Left lung (tissue), 10 donors: ENCODE results near the gene ZNF714. TPM values are rescaled to one million over a fixed set of nuclear protein-coding genes. Genes with fewer than 3 reads are reported as not detected.

ENCODE experiments used
- ATAC-seq: fragments of 200-7000 bp; cut with Tn5 transposase; one replicate; pipeline ENCODE4 v1.9.1; 2020; ENCODE audit warnings: moderate library complexity
- DNase-seq, 4 donors: peaks; one replicate each; pipeline ENCODE4 v3.0.0-alpha.2; 2013 to 2020
- H3K27ac ChIP-seq, 2 donors: fragments of 200-600 bp; sonication (generic) in 1 of 2; one replicate each; pipeline versions ENCODE4 v1.5.0 to v1.8.0; 2020 to 2021
- H3K27me3 ChIP-seq, 2 donors: fragments of 200-600 bp; sonication (generic) in 1 of 2; one replicate each; pipeline versions ENCODE4 v1.5.0 to v1.8.0; 2020 to 2021
- H3K36me3 ChIP-seq, 2 donors: fragments of 200-600 bp; sonication (generic) in 1 of 2; one replicate each; pipeline versions ENCODE4 v1.5.0 to v1.8.0; 2020 to 2021
- H3K4me1 ChIP-seq, 2 donors: fragments of 200-600 bp; one replicate each; pipeline ENCODE4 v1.8.0; 2021
- H3K4me3 ChIP-seq, 2 donors: fragments of 200-600 bp; sonication (generic) in 1 of 2; one replicate each; pipeline versions ENCODE4 v1.5.0 to v1.8.0; 2020 to 2021; ENCODE audit warnings: mild to moderate bottlenecking in 1 of 2
- H3K9me3 ChIP-seq, 2 donors: fragments of 200-600 bp; sonication (generic) in 1 of 2; one replicate each; pipeline versions ENCODE4 v1.5.0 to v1.8.0; 2020 to 2021
- CTCF ChIP-seq, 2 donors: fragments of 200-600 bp; sonication (generic) in 1 of 2; IDR thresholded peaks; one replicate each; pipeline versions ENCODE4 v1.5.0 to v1.8.0; 2021; ENCODE audit warnings: antibody characterized with exemption in 2 of 2
- intact Hi-C, 2 donors: fragments of 100-400 bp; cut with DNase I; formaldehyde crosslinking; loops; one replicate each; pipeline versions ENCODE4 v1.11.2 to v1.14.2; 2022
- polyA plus RNA-seq, 6 donors: library from polyadenylated mRNA; unstranded; fragments of 120-200 nt; gene quantifications; one replicate each; pipeline ENCODE4 v1.2.1, GENCODE V29; 2013; ENCODE audit not compliant: insufficient read length in 6 of 6
- total RNA-seq, 2 donors: library from RNA; stranded (reverse); fragmentation: NEBNext Ultra II Directional; extraction: Animal tissue kit (Norgen Biotek cat#: 25700); gene quantifications; one replicate each; pipeline ENCODE4 v1.2.1, GENCODE V29; 2021
- donor health status: DM: no; HTN: yes; CAD: no.
- donor health status: DM: no; HTN: no; CAD: no.

Gene ZNF714
- total and polyA plus RNA-seq, 8 donors: 13.2 to 30.7 (median 16.3) TPM

DNA sequence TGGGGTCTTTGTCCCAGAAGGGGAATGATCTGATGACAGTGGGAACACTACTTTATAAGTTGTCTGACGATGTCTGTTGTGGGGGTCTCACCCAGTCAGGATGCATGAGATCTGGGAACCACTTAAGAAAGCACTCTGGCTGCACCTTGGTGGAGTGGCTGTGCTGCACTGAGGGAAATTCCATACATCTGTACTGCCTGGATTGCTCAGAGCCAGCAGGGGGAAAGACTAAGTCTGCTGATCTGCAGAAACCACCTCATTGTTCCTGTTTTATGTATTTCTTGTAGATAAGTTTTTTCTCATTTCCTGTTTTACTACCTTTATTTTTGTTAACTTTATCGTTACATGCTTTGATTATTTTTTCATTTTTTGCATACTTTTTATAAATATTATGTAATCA lies 34.3 kb upstream of the ZNF714 start:
- H3K9me3 ChIP-seq: peaks cover 0 to 86% of the 10 kb centered on the region in 2 donors

GRCh38 chr19:21052902-21053301 lies 29.1 kb upstream of the ZNF714 start:
- peaks cover 0 to 86% of the 10 kb centered on the region in 2 donors for H3K9me3 ChIP-seq

More for the DNA sequence above, 34.3 kb upstream of the ZNF714 start:
- intact Hi-C loops: no loop called here
- DNase-seq (no peak), ATAC-seq (no peak)
- peaks cover 0 to 93% of the 10 kb centered on the region in 2 donors for H3K36me3 ChIP-seq
- no peak overlapping the region for H3K4me3 ChIP-seq
- TF ChIP-seq CTCF (IDR thresholded peaks at IDR 0.05): no peak
- no peak overlapping the region for H3K27ac ChIP-seq
- no peaks in the 10 kb centered on the region for H3K27me3 ChIP-seq
- no peaks in the 10 kb centered on the region for H3K4me1 ChIP-seq

DNA sequence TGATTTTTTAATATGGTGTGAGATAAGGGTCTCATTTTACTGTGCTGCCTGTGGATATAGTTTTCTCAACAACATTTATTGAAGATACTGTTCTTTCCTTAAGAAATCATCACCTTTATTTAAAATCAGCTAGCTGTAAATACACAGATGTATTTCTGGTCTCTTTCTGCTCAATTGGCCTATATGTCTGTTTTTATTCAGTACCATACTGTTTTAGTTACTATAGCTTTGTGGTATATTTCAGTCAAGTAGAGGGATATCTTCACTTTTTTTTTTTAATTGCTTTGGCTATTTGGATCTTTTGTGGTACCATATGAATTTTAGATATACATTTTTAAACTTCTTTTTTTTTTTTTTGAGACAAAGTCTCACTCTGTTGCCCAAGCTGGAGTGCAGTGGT lies 16.7 kb upstream of the ZNF714 start:
- H3K27ac ChIP-seq: no peak overlapping the region
- DNase-seq (no peak), ATAC-seq (no peak)
- no peaks in the 10 kb centered on the region for H3K4me1 ChIP-seq
- peaks cover 0 to 61% of the 10 kb centered on the region in 2 donors for H3K36me3 ChIP-seq
- H3K27me3 ChIP-seq: no peaks in the 10 kb centered on the region
- no peak for TF ChIP-seq CTCF (IDR thresholded peaks at IDR 0.05)
- H3K9me3 ChIP-seq: peaks cover 0 to 57% of the 10 kb centered on the region in 2 donors
- no peak overlapping the region for H3K4me3 ChIP-seq
- intact Hi-C loops: no loop called here

More at GRCh38 chr19:21052902-21053301, 29.1 kb upstream of the ZNF714 start:
- ATAC-seq (no peak), DNase-seq (no peak)
- no peak overlapping the region for H3K4me3 ChIP-seq
- H3K4me1 ChIP-seq: no peaks in the 10 kb centered on the region
- intact Hi-C loops: no loop called here
- no peak overlapping the region for H3K27ac ChIP-seq
- H3K36me3 ChIP-seq: peaks cover 0 to 94% of the 10 kb centered on the region in 2 donors
- no peak for TF ChIP-seq CTCF (IDR thresholded peaks at IDR 0.05)
- H3K27me3 ChIP-seq: no peaks in the 10 kb centered on the region

DNA sequence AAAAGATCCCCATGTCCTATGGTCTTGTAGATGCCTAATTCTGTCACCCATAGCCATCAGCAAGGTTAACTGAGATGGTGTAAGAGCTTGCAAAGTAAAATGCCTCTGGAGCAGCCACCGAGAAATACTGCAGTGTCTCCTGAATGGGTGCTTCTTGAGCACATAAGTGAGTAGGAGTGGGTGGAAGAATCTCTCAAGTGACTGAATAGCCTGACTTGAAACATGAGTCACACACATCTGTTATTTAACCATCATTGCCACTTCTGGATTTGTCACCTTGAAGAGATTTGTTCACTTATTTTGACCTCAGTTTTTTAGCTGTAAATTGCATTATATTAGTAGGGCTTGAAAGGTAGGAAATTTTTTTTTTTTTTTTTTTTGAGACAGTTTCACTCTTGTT lies 2.3 kb downstream of the ZNF714 start:
- Histone ChIP-seq H3K4me1 (peaks cover 0 to 10% of the 10 kb centered on the region in 2 donors), H3K27me3 (no peaks in the 10 kb centered on the region), H3K9me3 (peaks cover 0 to 2% of the 10 kb centered on the region in 2 donors), H3K36me3 (no peaks in the 10 kb centered on the region), H3K4me3 (no peak overlapping the region), H3K27ac (no peak overlapping the region)
- no peak for TF ChIP-seq CTCF (IDR thresholded peaks at IDR 0.05)
- ATAC-seq (peak; percentile 58), DNase-seq (no peak)
- intact Hi-C loops: no loop called here

DNA sequence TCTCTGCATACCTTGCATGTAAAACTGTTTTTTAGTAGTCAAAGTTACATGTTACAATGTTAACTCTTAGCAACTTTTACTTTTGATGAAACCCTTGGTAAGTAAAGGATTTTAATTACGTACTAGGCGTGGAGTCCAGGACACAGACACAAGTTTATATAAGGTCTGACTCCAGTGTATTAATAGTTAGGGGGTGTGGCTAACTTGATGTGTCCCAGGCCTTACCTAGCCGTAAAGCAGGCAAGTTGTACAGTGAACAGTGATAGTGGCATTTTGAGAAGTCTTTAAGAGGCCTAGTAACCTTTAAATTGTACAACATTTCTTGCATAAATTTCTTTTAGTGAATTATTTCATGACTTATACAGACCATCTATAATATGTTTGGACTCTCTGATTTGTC lies 5.9 kb downstream of the ZNF714 start:
- no peak overlapping the region for H3K4me3 ChIP-seq
- peaks cover 0 to 5% of the 10 kb centered on the region in 2 donors for H3K4me1 ChIP-seq
- H3K27me3 ChIP-seq: no peaks in the 10 kb centered on the region
- ATAC-seq (no peak), DNase-seq (no peak)
- no peak overlapping the region for H3K27ac ChIP-seq
- H3K9me3 ChIP-seq: no peaks in the 10 kb centered on the region
- TF ChIP-seq CTCF (IDR thresholded peaks at IDR 0.05): no peak
- intact Hi-C loops: no loop called here
- H3K36me3 ChIP-seq: no peaks in the 10 kb centered on the region
